ENCODE results near the gene DYNLT2. TPM values are rescaled to one million over a fixed set of nuclear protein-coding genes. Genes with fewer than 3 reads are reported as not detected.

DYNLT2 gene
- total and polyA plus RNA-seq, 2 of the 13 experiments (the other 11 are each of a cell fraction or from before 2014, with no cell fraction given), result 2.1 to 4.3 TPM

DNA sequence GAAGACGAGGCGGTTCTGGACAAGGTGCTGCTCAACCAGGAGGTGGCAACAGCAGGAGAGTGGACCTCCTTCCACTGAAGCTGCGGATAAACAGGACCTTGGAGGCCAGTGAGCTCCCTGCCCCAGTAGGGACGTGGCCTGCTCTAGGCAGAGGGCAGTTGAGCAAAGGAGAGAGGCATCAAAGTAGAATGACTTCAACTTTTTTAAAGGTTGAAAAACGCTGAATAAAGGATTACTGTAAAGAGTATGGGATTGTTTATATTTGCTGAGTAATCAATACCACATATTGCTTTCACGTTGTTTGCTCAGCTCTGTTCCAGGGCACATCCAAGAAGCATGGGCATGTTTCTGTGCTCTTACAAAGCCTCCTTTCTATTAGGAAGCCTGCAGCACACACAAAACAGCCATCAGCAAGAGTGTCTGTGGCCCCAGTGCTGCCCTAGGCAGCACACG, 48.1 kb upstream of the DYNLT2 start (continued):
- TF ChIP-seq, protein P1, sequence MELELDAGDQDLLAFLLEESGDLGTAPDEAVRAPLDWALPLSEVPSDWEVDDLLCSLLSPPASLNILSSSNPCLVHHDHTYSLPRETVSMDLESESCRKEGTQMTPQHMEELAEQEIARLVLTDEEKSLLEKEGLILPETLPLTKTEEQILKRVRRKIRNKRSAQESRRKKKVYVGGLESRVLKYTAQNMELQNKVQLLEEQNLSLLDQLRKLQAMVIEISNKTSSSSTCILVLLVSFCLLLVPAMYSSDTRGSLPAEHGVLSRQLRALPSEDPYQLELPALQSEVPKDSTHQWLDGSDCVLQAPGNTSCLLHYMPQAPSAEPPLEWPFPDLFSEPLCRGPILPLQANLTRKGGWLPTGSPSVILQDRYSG (CRISPR knock-in tag; IDR thresholded peaks at IDR 0.05), result no peak
- TF ChIP-seq ZNF878 (CRISPR knock-in tag; IDR thresholded peaks at IDR 0.05), result no peak
- peak; percentile 51; the same call in 1 of the 2 replicates for TF ChIP-seq KMT2A (CRISPR knock-in tag; IDR thresholded peaks at IDR 0.05)
- TF ChIP-seq EEA1 (CRISPR knock-in tag; IDR thresholded peaks at IDR 0.05; ENCODE audit: borderline replicate concordance), result no peak
- peak; percentile 33; the same call in 1 of the 2 replicates for TF ChIP-seq MEIS1 (CRISPR knock-in tag; IDR thresholded peaks at IDR 0.05; ENCODE audit: borderline replicate concordance)
- no peak for TF ChIP-seq PRDM4 (CRISPR knock-in tag; IDR thresholded peaks at IDR 0.05; ENCODE audit: borderline replicate concordance)
- no peak for TF ChIP-seq ELK4 (CRISPR knock-in tag; IDR thresholded peaks at IDR 0.05; ENCODE audit: borderline replicate concordance)
- no peak for TF ChIP-seq ZNF430 (CRISPR knock-in tag; IDR thresholded peaks at IDR 0.05)
- no peak for TF ChIP-seq BORCS8-MEF2B (CRISPR knock-in tag; IDR thresholded peaks at IDR 0.05)
- no peak for TF ChIP-seq TAF15 (IDR thresholded peaks at IDR 0.05; ENCODE audit: low read depth, low read length, poor library complexity, severe bottlenecking)
- TF ChIP-seq ZNF20 (CRISPR knock-in tag; IDR thresholded peaks at IDR 0.05), result no peak
- peak; percentile 63; the same call in 1 of the 2 replicates for TF ChIP-seq FOXK1 (CRISPR knock-in tag; IDR thresholded peaks at IDR 0.05; ENCODE audit: borderline replicate concordance, low read depth)
- peak; percentile 94 for TF ChIP-seq ZNF609 (CRISPR knock-in tag; IDR thresholded peaks at IDR 0.05; ENCODE audit: borderline replicate concordance)
- no peak for TF ChIP-seq ZNF441 (CRISPR knock-in tag; IDR thresholded peaks at IDR 0.05; ENCODE audit: borderline replicate concordance)
- TF ChIP-seq SATB2 (CRISPR knock-in tag; IDR thresholded peaks at IDR 0.05), result no peak
- no peak for TF ChIP-seq ZNF598 (CRISPR knock-in tag; IDR thresholded peaks at IDR 0.05; ENCODE audit: borderline replicate concordance)
- TF ChIP-seq THAP11 (CRISPR knock-in tag; IDR thresholded peaks at IDR 0.05), result no peak; the same call in 1 of the 2 replicates
- no peak for TF ChIP-seq HCFC1 (IDR thresholded peaks at IDR 0.05; ENCODE audit: low read depth, low read length)
- no peak for TF ChIP-seq RORA (CRISPR knock-in tag; IDR thresholded peaks at IDR 0.05)
- TF ChIP-seq ZFP62 (CRISPR knock-in tag; IDR thresholded peaks at IDR 0.05), result no peak
- TF ChIP-seq RCOR2 (CRISPR knock-in tag; IDR thresholded peaks at IDR 0.05), result peak; percentile 87
- TF ChIP-seq U2AF1 (optimal IDR thresholded peaks at IDR 0.05; ENCODE audit: low read depth, low read length), result no peak

Measured in HepG2 (cell line).